ENCODE data around the gene A4GALT. TPM values are rescaled to one million over a fixed set of nuclear protein-coding genes. Genes with fewer than 3 reads are reported as not detected.
"Not testable (repeated sequence)": the region's sequence is repeated elsewhere in the genome, so short reads cannot be mapped to it uniquely, and the experiment has no call there.

The A4GALT gene
- polyA plus RNA-seq, 2 donors, result 19.3 to 50.3 TPM

DNA sequence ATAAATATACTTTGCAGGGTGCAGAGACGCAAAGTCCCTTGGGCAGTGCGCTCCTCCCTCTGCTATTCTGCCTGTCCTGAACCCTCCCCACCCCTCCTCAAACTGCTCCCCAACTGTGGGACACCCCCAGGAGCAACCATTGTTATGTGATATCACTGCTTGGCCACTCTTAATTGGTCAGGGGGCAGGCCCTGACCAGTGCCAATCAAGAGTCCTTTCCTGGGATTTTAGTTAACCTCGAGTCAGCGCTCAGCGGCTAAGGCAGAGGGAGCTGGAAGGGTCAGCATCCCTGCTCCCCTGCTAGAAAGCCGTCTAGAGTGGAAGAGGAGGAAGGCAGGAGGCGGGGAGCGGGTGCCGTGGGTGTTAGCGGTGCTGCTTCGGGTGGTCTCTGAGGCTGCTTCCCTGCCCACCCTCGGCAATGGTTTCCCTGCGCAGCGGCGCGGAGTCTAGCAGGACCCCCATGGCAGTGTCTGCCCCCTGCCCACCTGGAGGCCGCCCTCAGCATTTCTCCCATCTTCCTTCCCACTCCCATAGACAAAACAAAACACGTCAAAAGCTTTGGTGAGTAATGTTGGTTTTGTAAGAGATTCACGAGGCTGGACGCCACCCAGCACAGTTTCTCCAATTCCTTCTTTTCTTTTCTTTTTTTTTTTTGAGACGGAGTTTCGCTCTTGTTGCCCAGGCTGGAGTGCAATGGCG, 38.4 kb upstream of the A4GALT start:
- WGBS, 2 donors, result 84% methylated on average over 23 of the region's 23 CpGs
- Histone ChIP-seq H3K9me3 (ENCODE audit: control insufficient read depth in 2 of 2, insufficient read depth in 1 of 2, low read depth in 1 of 2, low read length in 1 of 2) (no peaks in the 10 kb centered on the region), H3K27me3 (ENCODE audit: control insufficient read depth in 1 of 2, insufficient read depth in 2 of 2, low read length in 2 of 2) (no peaks in the 10 kb centered on the region), H3K4me1 (ENCODE audit: control insufficient read depth in 2 of 2, insufficient read depth in 2 of 2, low read length in 1 of 2) (peaks cover 0 to 5% of the 10 kb centered on the region in 2 donors), H3K36me3 (ENCODE audit: control insufficient read depth in 2 of 2, insufficient read depth in 2 of 2, low read length in 1 of 2) (no peaks in the 10 kb centered on the region), H3K4me3 (ENCODE audit: low read depth in 1 of 2, low read length in 2 of 2) (no peak overlapping the region), H3K27ac (ENCODE audit: low read depth in 2 of 2, low read length in 1 of 2) (no peak overlapping the region)

DNA sequence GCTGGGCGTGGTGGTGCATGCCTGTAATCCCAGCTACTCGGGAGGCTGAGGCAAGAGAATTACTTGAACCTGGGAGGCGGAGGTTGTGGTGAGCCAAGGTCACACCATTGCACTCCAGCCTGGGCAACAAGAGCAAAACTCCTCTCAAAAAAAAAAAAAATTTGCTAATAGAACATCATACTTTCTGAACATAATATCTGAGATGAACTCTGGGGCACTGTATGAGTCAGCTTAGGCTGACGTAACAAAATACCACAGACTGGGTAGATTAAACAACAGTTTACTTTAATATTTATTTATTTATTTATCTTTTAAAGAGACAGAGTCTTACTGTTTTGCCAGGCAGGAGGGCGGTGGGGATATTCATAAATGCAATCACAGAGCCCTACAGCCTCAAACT, 34.9 kb upstream of the A4GALT start:
- H3K9me3 ChIP-seq (ENCODE audit: control insufficient read depth in 2 of 2, insufficient read depth in 1 of 2, low read depth in 1 of 2, low read length in 1 of 2); H3K36me3 ChIP-seq (ENCODE audit: control insufficient read depth in 2 of 2, insufficient read depth in 2 of 2, low read length in 1 of 2); H3K4me1 ChIP-seq (ENCODE audit: control insufficient read depth in 2 of 2, insufficient read depth in 2 of 2, low read length in 1 of 2); H3K27me3 ChIP-seq (ENCODE audit: control insufficient read depth in 1 of 2, insufficient read depth in 2 of 2, low read length in 2 of 2); H3K4me3 ChIP-seq (ENCODE audit: low read depth in 1 of 2, low read length in 2 of 2): not testable (repeated sequence)
- H3K27ac ChIP-seq (ENCODE audit: low read depth in 2 of 2, low read length in 1 of 2), result peak overlapping the region; percentile 26 to 61
- 56 to 63% methylated on average over 5 of the region's 5 CpGs for WGBS, 2 donors

DNA sequence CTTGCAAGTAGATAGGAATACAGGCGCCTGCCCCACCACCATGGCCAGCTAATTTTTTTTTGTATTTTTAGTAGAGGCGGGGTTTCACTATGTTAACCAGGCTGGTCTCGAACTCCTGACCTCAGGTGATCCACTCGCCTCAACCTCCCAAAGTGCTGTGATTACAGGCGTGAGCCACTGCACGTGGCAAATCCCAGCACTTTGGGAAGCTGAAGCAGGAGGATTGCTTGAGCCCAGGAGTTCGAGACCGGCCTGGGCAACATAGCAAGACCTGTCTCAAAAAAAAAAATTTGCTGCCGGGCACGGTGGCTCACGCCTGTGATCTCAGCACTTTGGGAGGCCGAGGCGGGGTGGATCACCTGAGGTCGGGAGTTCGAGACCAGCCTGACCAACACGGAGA, 34.5 kb upstream of the A4GALT start:
- H3K4me1 ChIP-seq (ENCODE audit: control insufficient read depth in 2 of 2, insufficient read depth in 2 of 2, low read length in 1 of 2); H3K27me3 ChIP-seq (ENCODE audit: control insufficient read depth in 1 of 2, insufficient read depth in 2 of 2, low read length in 2 of 2); H3K36me3 ChIP-seq (ENCODE audit: control insufficient read depth in 2 of 2, insufficient read depth in 2 of 2, low read length in 1 of 2); H3K9me3 ChIP-seq (ENCODE audit: control insufficient read depth in 2 of 2, insufficient read depth in 1 of 2, low read depth in 1 of 2, low read length in 1 of 2); H3K4me3 ChIP-seq (ENCODE audit: low read depth in 1 of 2, low read length in 2 of 2): not testable (repeated sequence)
- peak overlapping the region; percentile 61 to 66 for H3K27ac ChIP-seq (ENCODE audit: low read depth in 2 of 2, low read length in 1 of 2)
- 86 to 89% methylated on average over 15 to 16 of the region's 16 CpGs for WGBS, 2 donors

DNA sequence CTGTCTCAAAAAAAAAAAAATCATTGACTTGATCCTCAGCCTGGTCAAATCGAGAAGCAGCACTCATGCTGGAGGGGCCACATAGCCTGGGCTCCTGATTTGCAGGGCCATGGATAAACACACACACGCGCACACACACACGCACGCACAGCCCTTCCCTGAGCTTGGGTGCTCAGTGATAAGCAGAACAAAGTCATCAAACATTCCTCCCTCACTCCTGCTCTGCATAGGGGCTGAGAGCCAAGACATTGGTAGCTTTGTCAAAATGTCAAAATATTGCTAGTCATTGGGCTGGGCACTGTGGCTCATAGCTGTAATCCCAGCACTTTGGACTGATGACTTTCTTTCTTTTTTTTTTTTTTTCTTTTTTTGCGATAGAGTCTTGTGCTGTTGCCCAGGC, 34.0 kb upstream of the A4GALT start:
- 39 to 41% methylated on average over 6 of the region's 6 CpGs for WGBS, 2 donors
- Histone ChIP-seq H3K27me3 (ENCODE audit: control insufficient read depth in 1 of 2, insufficient read depth in 2 of 2, low read length in 2 of 2) (no peaks in the 10 kb centered on the region), H3K4me3 (ENCODE audit: low read depth in 1 of 2, low read length in 2 of 2) (no peak overlapping the region), H3K36me3 (ENCODE audit: control insufficient read depth in 2 of 2, insufficient read depth in 2 of 2, low read length in 1 of 2) (no peaks in the 10 kb centered on the region), H3K4me1 (ENCODE audit: control insufficient read depth in 2 of 2, insufficient read depth in 2 of 2, low read length in 1 of 2) (peaks cover 0 to 5% of the 10 kb centered on the region in 2 donors), H3K9me3 (ENCODE audit: control insufficient read depth in 2 of 2, insufficient read depth in 1 of 2, low read depth in 1 of 2, low read length in 1 of 2) (no peaks in the 10 kb centered on the region), H3K27ac (ENCODE audit: low read depth in 2 of 2, low read length in 1 of 2) (peak overlapping the region; percentile 66 to 67)

DNA sequence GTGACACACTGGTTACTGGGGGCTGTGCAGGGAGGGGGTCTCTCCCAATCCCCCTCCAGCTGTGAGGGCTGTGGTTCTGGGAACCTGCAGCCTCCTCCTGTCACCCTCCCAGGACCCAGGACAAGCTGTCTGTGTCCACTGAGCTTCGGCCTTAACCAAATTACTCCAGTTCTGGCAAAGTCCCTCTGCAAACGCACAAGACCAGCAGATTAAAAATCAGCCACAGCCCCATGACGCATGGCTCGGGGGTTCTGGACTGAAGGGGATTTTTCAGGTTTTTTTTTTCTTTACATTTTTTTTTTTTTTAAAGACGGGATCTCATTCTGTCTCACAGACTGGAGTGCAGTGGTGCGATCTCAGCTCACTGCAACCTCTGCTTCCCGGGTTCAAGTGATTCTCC, 32.2 kb upstream of the A4GALT start:
- no peaks in the 10 kb centered on the region for H3K36me3 ChIP-seq (ENCODE audit: control insufficient read depth in 2 of 2, insufficient read depth in 2 of 2, low read length in 1 of 2)
- H3K27ac ChIP-seq (ENCODE audit: low read depth in 2 of 2, low read length in 1 of 2), result peak overlapping the region; percentile 43 to 72
- H3K9me3 ChIP-seq (ENCODE audit: control insufficient read depth in 2 of 2, insufficient read depth in 1 of 2, low read depth in 1 of 2, low read length in 1 of 2), result no peaks in the 10 kb centered on the region
- 82 to 86% methylated on average over 7 of the region's 7 CpGs for WGBS, 2 donors
- H3K27me3 ChIP-seq (ENCODE audit: control insufficient read depth in 1 of 2, insufficient read depth in 2 of 2, low read length in 2 of 2), result no peaks in the 10 kb centered on the region
- no peak overlapping the region for H3K4me3 ChIP-seq (ENCODE audit: low read depth in 1 of 2, low read length in 2 of 2)
- H3K4me1 ChIP-seq (ENCODE audit: control insufficient read depth in 2 of 2, insufficient read depth in 2 of 2, low read length in 1 of 2), result peaks cover 3 to 10% of the 10 kb centered on the region in 2 donors

DNA sequence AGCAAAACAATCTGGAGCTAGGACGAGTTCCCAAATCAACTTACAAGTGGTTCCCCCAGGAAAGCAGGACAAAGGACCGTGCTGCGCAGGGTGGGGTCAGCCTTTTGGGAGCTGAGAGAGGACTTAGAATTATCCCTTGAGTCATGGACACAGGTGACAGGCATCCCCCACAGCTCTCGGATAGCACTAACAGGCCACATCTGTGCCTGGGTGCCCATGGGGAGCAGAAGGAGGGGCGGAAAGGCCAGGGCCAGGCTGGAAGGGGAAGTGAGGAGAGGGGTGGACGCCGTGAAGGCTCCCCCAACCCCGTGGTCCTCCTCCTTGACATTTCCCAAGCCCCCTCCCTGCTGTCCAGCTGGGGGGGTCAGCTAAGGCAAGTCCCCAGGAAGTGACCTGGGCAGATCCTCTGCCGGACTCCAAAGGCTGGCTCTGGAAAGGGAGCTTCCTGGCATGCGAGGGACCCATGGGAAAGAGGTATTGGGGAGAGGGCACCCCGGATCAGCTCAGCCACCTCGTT, 31.6 kb upstream of the A4GALT start:
- Histone ChIP-seq H3K27ac (ENCODE audit: low read depth in 2 of 2, low read length in 1 of 2) (peak overlapping the region; percentile 43 to 72), H3K4me3 (ENCODE audit: low read depth in 1 of 2, low read length in 2 of 2) (no peak overlapping the region), H3K36me3 (ENCODE audit: control insufficient read depth in 2 of 2, insufficient read depth in 2 of 2, low read length in 1 of 2) (no peaks in the 10 kb centered on the region), H3K27me3 (ENCODE audit: control insufficient read depth in 1 of 2, insufficient read depth in 2 of 2, low read length in 2 of 2) (no peaks in the 10 kb centered on the region), H3K9me3 (ENCODE audit: control insufficient read depth in 2 of 2, insufficient read depth in 1 of 2, low read depth in 1 of 2, low read length in 1 of 2) (no peaks in the 10 kb centered on the region), H3K4me1 (ENCODE audit: control insufficient read depth in 2 of 2, insufficient read depth in 2 of 2, low read length in 1 of 2) (peaks cover 3 to 12% of the 10 kb centered on the region in 2 donors)
- WGBS, 2 donors, result 61 to 66% methylated on average over 12 of the region's 12 CpGs

DNA sequence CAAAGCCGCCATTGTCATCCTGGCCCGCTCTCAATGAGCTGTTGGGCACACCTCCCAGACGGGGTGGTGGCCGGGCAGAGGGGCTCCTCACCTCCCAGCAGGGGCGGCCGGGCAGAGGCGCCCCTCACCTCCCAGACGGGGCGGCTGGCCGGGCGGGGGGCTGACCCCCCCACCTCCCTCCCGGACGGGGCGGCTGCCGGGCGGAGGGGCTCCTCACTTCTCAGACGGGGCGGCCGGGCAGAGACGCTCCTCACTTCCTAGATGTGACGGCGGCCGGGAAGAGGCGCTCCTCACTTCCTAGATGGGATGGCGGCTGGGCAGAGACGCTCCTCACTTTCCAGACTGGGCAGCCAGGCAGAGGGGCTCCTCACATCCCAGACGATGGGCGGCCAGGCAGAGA, 29.8 kb upstream of the A4GALT start:
- H3K27ac ChIP-seq (ENCODE audit: low read depth in 2 of 2, low read length in 1 of 2); H3K36me3 ChIP-seq (ENCODE audit: control insufficient read depth in 2 of 2, insufficient read depth in 2 of 2, low read length in 1 of 2); H3K27me3 ChIP-seq (ENCODE audit: control insufficient read depth in 1 of 2, insufficient read depth in 2 of 2, low read length in 2 of 2); H3K9me3 ChIP-seq (ENCODE audit: control insufficient read depth in 2 of 2, insufficient read depth in 1 of 2, low read depth in 1 of 2, low read length in 1 of 2); H3K4me1 ChIP-seq (ENCODE audit: control insufficient read depth in 2 of 2, insufficient read depth in 2 of 2, low read length in 1 of 2); H3K4me3 ChIP-seq (ENCODE audit: low read depth in 1 of 2, low read length in 2 of 2): not testable (repeated sequence)
- 86 to 90% methylated on average over 16 to 26 of the region's 28 CpGs for WGBS, 2 donors

DNA sequence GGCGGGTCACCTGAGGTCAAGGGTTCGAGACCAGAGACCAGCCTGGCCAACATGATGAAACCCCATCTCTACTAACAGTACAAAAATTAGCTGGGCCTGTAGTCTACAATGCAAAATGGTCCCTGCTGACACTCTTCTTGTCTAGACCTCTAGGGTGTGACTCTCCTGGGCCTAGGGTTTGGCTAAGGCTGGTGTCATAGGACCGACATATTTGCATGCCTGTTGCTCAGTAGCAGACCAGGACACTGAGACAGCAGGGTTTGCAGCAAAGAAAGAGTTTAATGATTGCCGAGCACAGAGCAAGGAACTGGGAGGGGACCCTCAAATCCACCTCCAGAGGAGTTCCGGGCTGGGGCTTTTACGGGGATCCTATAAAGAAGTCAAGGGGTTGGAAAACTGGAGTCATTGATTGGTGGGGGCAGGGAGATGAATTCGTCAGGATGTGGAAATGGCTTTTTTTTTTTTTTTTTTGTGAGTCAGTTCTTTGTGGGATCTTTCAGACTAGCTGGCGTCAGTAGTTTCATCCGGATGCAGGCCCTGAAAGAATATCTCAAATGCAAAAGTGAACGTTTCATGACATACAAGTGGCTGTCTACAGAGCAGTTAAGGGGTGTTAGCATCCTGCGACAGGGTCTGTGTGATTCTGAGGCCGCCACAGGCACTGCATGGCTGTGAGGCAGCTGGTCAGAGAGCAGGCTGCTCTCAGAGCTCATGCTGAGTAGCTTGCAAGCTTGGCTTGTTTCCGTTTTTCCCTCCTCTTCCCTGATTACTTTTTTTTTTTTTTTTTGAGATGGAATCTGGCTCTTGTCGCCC, 27.2 kb upstream of the A4GALT start:
- H3K4me1 ChIP-seq (ENCODE audit: control insufficient read depth in 2 of 2, insufficient read depth in 2 of 2, low read length in 1 of 2), result peaks cover 7 to 11% of the 10 kb centered on the region in 2 donors
- WGBS, 2 donors, result 66 to 69% methylated on average over 14 of the region's 14 CpGs
- peak overlapping the region; percentile 72 to 74 for H3K27ac ChIP-seq (ENCODE audit: low read depth in 2 of 2, low read length in 1 of 2)
- H3K36me3 ChIP-seq (ENCODE audit: control insufficient read depth in 2 of 2, insufficient read depth in 2 of 2, low read length in 1 of 2), result no peaks in the 10 kb centered on the region
- H3K27me3 ChIP-seq (ENCODE audit: control insufficient read depth in 1 of 2, insufficient read depth in 2 of 2, low read length in 2 of 2), result no peaks in the 10 kb centered on the region
- no peaks in the 10 kb centered on the region for H3K9me3 ChIP-seq (ENCODE audit: control insufficient read depth in 2 of 2, insufficient read depth in 1 of 2, low read depth in 1 of 2, low read length in 1 of 2)
- H3K4me3 ChIP-seq (ENCODE audit: low read depth in 1 of 2, low read length in 2 of 2), result no peak overlapping the region

DNA sequence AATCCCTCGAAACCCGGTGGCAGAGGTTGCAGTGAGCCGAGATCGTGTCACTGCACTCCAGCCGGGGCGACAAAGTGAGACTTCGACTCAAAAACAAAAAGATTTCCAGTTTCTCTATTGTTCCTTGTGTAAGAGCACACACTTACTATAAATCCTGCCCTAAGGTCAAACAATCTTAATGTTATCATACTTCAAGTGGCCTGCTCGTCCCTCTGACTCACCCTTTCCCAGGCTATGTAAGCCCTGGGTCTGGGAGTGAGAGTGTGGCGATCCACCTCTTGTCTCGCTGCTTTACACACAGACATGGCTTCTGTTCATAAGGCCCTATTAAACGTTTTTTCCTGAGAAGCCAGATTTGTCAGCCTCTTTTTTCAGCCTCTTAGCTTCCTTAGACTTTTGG, 24.4 kb upstream of the A4GALT start:
- Histone ChIP-seq H3K4me1 (ENCODE audit: control insufficient read depth in 2 of 2, insufficient read depth in 2 of 2, low read length in 1 of 2) (peaks cover 7 to 11% of the 10 kb centered on the region in 2 donors), H3K27ac (ENCODE audit: low read depth in 2 of 2, low read length in 1 of 2) (peak overlapping the region; percentile 42 to 61), H3K4me3 (ENCODE audit: low read depth in 1 of 2, low read length in 2 of 2) (no peak overlapping the region), H3K36me3 (ENCODE audit: control insufficient read depth in 2 of 2, insufficient read depth in 2 of 2, low read length in 1 of 2) (no peaks in the 10 kb centered on the region), H3K27me3 (ENCODE audit: control insufficient read depth in 1 of 2, insufficient read depth in 2 of 2, low read length in 2 of 2) (no peaks in the 10 kb centered on the region), H3K9me3 (ENCODE audit: control insufficient read depth in 2 of 2, insufficient read depth in 1 of 2, low read depth in 1 of 2, low read length in 1 of 2) (no peaks in the 10 kb centered on the region)
- WGBS, 2 donors, result 63 to 74% methylated on average over 11 of the region's 11 CpGs

All from esophagus (tissue), 2 donors.